K562 (cell line): ENCODE measurements around the gene IRX1.

ENCODE experiments used
- ATF2 ChIP-seq: sonication (generic); formaldehyde crosslinking; IDR thresholded peaks from 2 replicates; pipeline ENCODE4 v1.8.1; 2022; ENCODE audit warnings: missing genetic modification reagents
- CTCF ChIP-seq, 3 experiments: IDR thresholded peaks in 2 of 3; conservative IDR thresholded peaks in 1 of 3; 2 replicates each; pipeline ENCODE4 v1.5.1; 2011 to 2012; ENCODE audit warnings: low read length in 3 of 3, mild to moderate bottlenecking in 3 of 3, control low read depth in 2 of 3, improper control_type of control experiment in 1 of 3, inconsistent platforms in 1 of 3, low read depth in 1 of 3, mixed read lengths in 1 of 3, moderate library complexity in 1 of 3; ENCODE audit not compliant: insufficient read depth in 2 of 3
- KDM5B ChIP-seq: fragments of 200-600 bp; sonication (generic); IDR thresholded peaks from 2 replicates; pipeline ENCODE4 v1.6.1; 2012; ENCODE audit warnings: low read depth, mild to moderate bottlenecking, moderate library complexity, low read length, control low read depth, inconsistent platforms; ENCODE audit not compliant: insufficient replicate concordance
- PYGO2 ChIP-seq: fragments of 450-650 bp; IDR thresholded peaks from 2 replicates; pipeline ENCODE4 v1.6.1; 2016; ENCODE audit warnings: mild to moderate bottlenecking, missing genetic modification characterization, moderate library complexity, missing compliant biosample characterization
- RCOR1 ChIP-seq, 2 experiments: IDR thresholded peaks; 2 replicates each; pipeline ENCODE4 v1.6.1; 2012; ENCODE audit warnings: low read depth in 2 of 2, low read length in 2 of 2, borderline replicate concordance in 1 of 2, improper control_type of control experiment in 1 of 2
- SP2 ChIP-seq: IDR thresholded peaks from 2 replicates; pipeline ENCODE4 v1.6.1; 2011; ENCODE audit warnings: mild to moderate bottlenecking, low read depth, low read length, moderate library complexity; ENCODE audit not compliant: poor library complexity, severe bottlenecking; ENCODE audit errors: extremely low read depth

GRCh38 chr5:3609120-3609681 lies 13.6 kb downstream of the IRX1 start:
- TF ChIP-seq PYGO2 (tag) (no peak), CTCF (IDR thresholded peaks at IDR 0.05 in 2 of 3, conservative IDR thresholded peaks at IDR 0.05 in 1 of 3; ENCODE audit: insufficient read depth in 2 of 3, low read depth in 1 of 3, low read length in 3 of 3) (no peak), KDM5B (no peak), SP2 (no peak), ATF2 (CRISPR knock-in tag) (no peak), RCOR1 (IDR thresholded peaks at IDR 0.05; ENCODE audit: borderline replicate concordance in 1 of 2, low read depth in 2 of 2, low read length in 2 of 2) (no peak)
